SK-N-MC (cell line): ENCODE data around the gene GRIK4.

ENCODE experiments used
- EZH2 ChIP-seq: fragments of 200-600 bp; sonication (generic); IDR thresholded peaks from one replicate; pipeline ENCODE4 v1.6.1; 2017; ENCODE audit warnings: antibody characterized with exemption
- FOXP2 ChIP-seq: optimal IDR thresholded peaks from 2 replicates; pipeline ENCODE3; 2011; ENCODE audit warnings: mild to moderate bottlenecking, moderate library complexity; ENCODE audit not compliant: insufficient read depth; ENCODE audit errors: extremely low read length, control extremely low read depth
- POLR2AphosphoS5 ChIP-seq: IDR thresholded peaks from 2 replicates; pipeline ENCODE4 v1.6.1; 2012; ENCODE audit warnings: mild to moderate bottlenecking, low read depth, low read length, borderline replicate concordance

GRCh38 chr11:120689596-120690275, 178.2 kb downstream of the GRIK4 start:
- TF ChIP-seq POLR2AphosphoS5, result no peak
- no peak for TF ChIP-seq EZH2
- TF ChIP-seq FOXP2, result no peak
